Stomach (tissue), 4 donors: ENCODE measurements around the gene ACP4.
"Not testable (repeated sequence)": the region's sequence is repeated elsewhere in the genome, so short reads cannot be mapped to it uniquely, and the experiment has no call there.

Experiments
- CTCF ChIP-seq, 7 experiments: fragments of 450-650 bp in 4 of 7; fragments of 200-600 bp in 3 of 7; sonication (generic) in 3 of 7; IDR thresholded peaks; one replicate each; pipeline ENCODE4 v1.5.1; 2016 to 2019; ENCODE audit warnings: antibody characterized with exemption in 7 of 7, control low read depth in 2 of 7, mild to moderate bottlenecking in 1 of 7
- POLR2AphosphoS5 ChIP-seq, 3 donors: sonication (generic); formaldehyde crosslinking; IDR thresholded peaks; one replicate each; pipeline ENCODE4 v1.6.1; 2016; ENCODE audit warnings: antibody characterized with exemption in 3 of 3

- TF ChIP-seq CTCF, POLR2AphosphoS5 (IDR thresholded peaks at IDR 0.05): not testable (repeated sequence)
Measured at GRCh38 chr19:50759076-50759475, 31.1 kb upstream of the ACP4 start.
